Omental fat pad (tissue), 4 donors: ENCODE measurements around the gene LPIN3. TPM values are rescaled to one million over a fixed set of nuclear protein-coding genes. Genes with fewer than 3 reads are reported as not detected.

ENCODE experiments used
- total RNA-seq, 4 donors: library from RNA; depleted of rRNA; stranded (reverse); fragments of >200 nt; gene quantifications; one replicate each; pipeline ENCODE4 v1.1.0, GENCODE V29; 2016

LPIN3 gene
- total RNA-seq, 4 donors from 2014 or later: 17.2 to 51.2 (median 34.2) TPM

Other genes starting within 250 kb of the LPIN3 start
- gene PLCG1, start 203.3 kb upstream of the LPIN3 start, total RNA-seq: 100 to 1,000 TPM in 1 of 4 donors, 10 to 100 TPM in 3; 43.9 to 189 (median 63.1) TPM
- gene ZHX3, start 23.1 kb upstream of the LPIN3 start, total RNA-seq: 10 to 100 TPM; 22.6 to 54.5 (median 45.0) TPM
- gene EMILIN3, start 26.0 kb downstream of the LPIN3 start, total RNA-seq: under 1 TPM in 3 of 4 donors, not detected in 1; 0.12 to 0.37 (median 0.13) TPM